NCI-H1436 treated with DMSO at 0.1 percent for 48 hours (cell line): Measurements from ENCODE around the gene GDF9.

Experiments
- DNase-seq: peaks from one replicate; lab custom pipeline; 2025; lab: John Stamatoyannopoulos, UW

GDF9 gene

GRCh38 chr5:132820162-132820754 lies 46.0 kb downstream of the GDF9 start:
- peak; percentile 43 for DNase-seq

GRCh38 chr5:132819468-132819867 lies 46.8 kb downstream of the GDF9 start:
- no peak for DNase-seq

GRCh38 chr5:132817011-132817410 lies 49.3 kb downstream of the GDF9 start:
- no peak for DNase-seq

- DNase-seq, result no peak
These were observed 49.7 kb downstream of the GDF9 start for GRCh38 chr5:132816554-132816953.

- no peak for DNase-seq
These were observed 50.2 kb downstream of the GDF9 start for GRCh38 chr5:132816083-132816482.

- DNase-seq, result no peak
These were observed 50.8 kb downstream of the GDF9 start for GRCh38 chr5:132815454-132815853.

- DNase-seq, result no peak
These were observed 51.6 kb downstream of the GDF9 start for GRCh38 chr5:132814503-132815294.

- DNase-seq, result no peak
These were observed 52.4 kb downstream of the GDF9 start for GRCh38 chr5:132813599-132814502.

GRCh38 chr5:132812781-132813598 lies 53.3 kb downstream of the GDF9 start, which contains the start of gene SOWAHA:
Gene SOWAHA, plus strand, starts transcription at chr5:132813302. Its CDS starts 320 bp downstream, at chr5:132813622.
- DNase-seq, result no peak

- DNase-seq, result no peak
These were observed 54.0 kb downstream of the GDF9 start for GRCh38 chr5:132812123-132812765.
